NCI-H1436 treated with DMSO at 0.1 percent for 48 hours (cell line): ENCODE measurements around the gene TRAM2.
A peak's percentile ranks its signal among the peaks of the same experiment; 100 is the strongest.

Experiments used
- DNase-seq: peaks from one replicate; lab custom pipeline; 2025; lab: John Stamatoyannopoulos, UW

Gene TRAM2

GRCh38 chr6:52570291-52570700 lies 6.6 kb downstream of the TRAM2 start:
- DNase-seq: no peak

DNA sequence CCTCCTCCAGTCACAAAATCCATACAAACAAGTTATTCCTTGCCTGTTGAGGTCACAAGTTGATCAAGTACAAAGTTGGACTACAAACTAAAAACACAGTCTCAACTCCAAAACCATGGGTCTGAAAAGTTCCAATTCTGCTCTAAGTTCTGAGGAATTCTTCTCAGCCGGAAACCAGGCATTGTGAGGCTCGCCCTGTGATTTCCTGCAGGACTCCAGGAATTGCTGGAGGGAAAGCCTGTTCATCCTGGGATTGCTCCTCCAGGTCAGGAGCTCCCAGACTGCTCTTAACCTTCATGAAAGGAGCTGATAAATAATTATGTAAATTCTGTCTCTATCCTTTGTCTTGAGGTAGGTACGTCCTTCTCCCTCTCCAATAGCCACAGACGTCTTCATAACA lies 8.5 kb downstream of the TRAM2 start:
- DNase-seq: no peak

- no peak for DNase-seq
Observed at GRCh38 chr6:52566853-52567279, 10.0 kb downstream of the TRAM2 start.

DNA sequence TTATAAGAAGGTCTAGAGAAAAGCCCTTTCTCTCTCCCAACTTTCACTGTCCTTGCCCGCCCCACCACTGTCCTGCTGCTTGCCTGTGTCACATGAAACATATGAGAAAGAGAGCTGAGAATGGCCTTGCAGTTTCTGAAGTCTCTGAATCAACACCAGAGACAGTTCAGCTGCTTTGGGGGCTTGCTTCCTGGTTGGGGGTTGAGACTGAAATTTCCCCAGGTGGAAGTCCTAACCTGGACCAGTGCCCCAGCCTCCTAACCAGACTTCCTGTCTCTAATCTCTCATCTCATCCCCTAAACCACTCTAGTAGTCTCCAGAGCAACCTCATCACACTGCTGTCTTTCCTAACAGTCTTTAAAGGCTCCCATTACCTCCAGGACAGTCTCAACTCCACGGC lies 10.7 kb downstream of the TRAM2 start:
- DNase-seq: no peak

DNA sequence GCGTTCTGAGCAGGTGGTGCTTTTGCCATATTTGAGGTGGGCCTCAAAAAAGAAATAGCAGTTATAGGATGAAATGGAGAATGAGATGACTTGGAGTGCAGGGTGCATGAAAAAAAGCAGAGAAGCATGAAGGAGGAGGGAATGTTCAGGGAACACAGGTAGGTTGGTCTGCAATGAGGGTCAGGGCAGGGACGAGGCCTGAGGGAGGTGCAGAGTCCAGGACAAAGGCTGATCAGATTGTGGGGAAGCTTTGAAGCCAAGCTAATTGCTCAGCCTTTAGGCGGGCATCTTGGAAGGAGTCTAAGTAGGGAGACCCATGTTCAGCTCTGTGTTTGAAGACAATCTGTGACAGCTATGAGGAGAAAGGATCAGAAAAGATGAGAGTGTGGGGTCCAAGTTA lies 12.0 kb downstream of the TRAM2 start:
- no peak for DNase-seq

- no peak for DNase-seq
Observed at GRCh38 chr6:52562911-52563310, 13.9 kb downstream of the TRAM2 start.

DNA sequence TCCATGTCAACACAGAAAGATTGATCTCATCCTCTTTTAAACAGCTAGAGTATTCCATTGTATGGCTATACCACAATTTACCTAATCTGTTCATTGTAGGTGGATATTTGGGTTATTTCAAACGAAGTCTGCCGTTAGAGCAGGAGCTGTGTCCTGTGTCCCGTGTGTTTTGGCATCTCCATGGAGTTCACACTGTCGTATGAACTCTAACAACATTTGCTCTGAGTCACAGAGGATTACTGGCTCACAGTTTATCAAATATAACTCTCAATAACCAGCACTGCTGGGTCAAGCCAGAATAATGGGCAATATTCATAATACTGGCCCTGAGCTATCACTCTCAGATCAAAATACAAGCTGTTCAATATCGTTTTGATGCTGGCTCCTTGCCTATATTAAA lies 16.4 kb downstream of the TRAM2 start:
- no peak for DNase-seq

DNA sequence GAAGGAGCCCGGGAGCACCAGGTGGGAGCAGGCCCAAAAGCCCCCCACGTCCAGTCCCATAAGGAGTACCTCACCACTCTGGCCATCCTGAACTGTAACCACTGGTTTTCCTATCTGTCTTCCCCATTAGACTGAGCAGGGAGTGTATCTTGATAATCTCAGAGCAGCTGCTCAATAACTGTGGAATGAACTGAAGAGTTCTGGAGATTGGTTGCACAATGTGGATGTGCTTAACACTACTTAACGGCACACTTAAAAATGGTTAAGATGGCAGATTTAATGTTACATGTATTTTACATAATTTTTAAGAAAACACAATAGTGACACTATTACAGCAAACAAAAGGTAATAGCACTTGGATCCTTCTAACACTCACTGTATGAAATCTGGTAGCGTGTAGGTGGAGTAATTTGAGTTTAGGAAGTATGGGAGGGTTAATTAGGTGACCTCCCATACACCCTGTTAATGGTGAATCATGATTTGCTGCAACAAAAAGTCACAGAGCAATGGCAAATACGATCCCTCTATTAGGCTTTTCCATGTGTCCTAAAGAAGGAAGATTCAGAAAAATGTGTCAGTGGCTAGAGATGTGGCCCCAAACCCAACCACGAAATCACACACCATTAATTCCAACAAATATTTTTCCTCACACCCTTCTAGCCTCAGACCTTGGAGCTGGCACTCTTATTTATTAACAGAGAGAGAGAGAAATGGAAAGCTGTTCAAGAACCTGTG lies 18.4 kb downstream of the TRAM2 start:
- no peak for DNase-seq

- DNase-seq: no peak
Observed at GRCh38 chr6:52557389-52558265, 19.2 kb downstream of the TRAM2 start.

DNA sequence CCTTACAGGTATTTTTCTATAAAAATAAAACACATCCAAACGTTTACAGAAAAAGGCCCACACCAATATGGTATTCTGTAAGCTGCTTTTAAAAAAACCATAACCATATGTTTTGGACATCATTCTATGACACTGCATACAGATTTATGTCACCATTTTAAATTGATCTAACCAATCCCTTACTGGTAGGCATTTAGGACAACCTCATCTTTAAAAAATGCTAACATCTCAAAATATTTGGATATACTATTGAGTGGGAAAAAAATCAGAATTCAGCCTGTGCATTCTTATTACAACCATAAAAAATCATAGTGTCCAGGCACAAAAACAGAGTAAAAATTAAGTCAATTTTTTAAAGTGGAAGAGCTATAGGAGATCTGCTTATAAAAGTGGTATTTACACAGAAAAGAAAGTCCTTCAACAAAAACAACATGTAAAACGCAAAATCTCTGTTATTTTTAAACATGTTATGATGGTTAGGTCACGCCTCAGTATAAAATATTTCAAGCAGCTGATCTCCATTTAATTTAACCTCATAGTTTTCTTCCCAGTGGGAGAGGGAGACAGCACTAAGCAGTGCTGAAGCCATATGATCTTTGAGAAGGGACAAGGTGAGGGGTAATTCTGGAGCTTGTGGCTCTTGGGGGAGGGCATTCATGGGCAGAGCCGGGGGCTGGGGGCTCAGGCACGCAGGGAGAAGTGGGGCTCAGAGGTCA lies 21.2 kb downstream of the TRAM2 start:
- DNase-seq: no peak

DNA sequence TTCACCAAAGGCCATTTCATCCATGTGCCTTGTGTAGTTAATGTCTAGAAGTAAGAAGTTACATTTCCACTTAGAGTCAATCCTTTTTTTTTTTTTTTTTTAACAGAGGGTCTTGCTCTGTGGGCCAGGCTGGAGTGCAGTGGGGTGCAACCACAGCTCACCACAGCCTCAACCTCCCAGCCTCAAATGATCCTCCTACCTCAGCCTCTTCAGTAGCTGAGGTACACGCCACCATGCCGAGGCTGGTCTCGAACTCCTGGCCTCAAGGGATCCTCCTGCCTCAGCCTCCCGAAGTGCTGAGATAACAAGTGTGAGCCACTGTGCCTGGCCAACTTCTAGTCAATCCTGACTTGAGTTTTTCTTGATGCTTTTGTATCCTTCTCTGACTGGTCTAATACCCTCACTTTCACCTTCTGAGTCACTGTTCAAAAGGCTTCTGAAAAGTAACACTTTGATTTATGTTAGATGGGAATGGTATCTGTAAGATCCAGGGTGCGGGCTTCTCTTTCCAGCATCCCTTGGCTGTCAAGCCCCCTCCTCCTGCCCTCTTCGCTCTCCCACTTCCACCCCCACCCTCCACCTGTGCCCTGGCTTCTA lies 22.1 kb downstream of the TRAM2 start:
- no peak for DNase-seq

DNA sequence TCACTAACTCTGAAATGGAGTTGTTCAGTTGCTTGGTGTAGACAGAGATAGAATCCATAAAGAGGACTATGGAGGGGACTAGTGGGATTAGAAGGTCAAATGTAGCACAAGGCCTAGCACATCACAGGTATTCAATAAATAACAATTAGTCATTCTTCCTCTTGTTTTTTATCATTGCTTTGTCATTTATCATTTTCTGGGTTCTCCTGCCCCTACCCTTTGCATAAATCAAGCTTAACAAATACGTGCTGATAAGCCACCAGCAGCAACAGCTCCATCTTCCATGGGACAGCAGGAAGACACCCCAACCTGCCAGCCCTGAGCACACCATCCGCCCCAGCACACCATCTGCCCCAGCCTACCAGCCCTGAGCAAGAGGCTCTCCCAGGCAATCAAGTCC lies 23.1 kb downstream of the TRAM2 start:
- DNase-seq: no peak

DNA sequence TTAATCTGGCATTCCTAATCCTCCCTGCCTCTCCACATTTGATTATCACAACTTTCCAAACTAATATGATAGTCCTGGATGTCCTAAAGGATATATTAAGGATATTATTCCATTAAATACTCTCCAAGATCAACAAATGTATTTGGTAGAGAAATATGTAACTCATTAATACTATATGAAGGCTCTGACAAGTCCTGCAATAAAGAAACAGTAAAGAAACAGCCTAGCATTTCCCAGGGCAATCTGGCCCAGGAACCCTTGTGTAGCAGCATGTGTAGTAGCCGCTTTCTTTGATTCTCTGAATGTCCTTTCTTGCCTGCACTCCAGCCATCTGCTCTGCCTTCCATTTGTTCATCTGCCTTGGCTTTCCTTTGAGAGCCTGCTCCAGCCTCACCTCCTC lies 23.7 kb downstream of the TRAM2 start:
- DNase-seq: no peak

DNA sequence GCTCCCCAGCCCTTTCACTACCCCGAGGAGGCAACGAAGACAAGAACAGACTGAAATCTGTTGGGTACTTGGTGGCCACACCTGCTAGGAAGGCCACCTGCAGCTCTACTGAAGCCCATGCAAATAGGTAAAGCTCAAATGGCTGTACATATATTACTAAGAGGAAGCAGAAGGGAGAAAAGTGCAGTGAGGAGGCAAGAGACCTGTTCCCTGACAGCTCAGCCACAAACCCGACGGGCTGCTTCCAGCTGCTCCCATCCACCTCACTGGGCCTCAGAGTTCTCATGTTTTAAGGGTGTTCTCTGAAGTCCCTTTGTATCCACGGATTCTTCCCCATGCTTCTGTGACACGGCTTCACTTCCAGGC lies 24.6 kb downstream of the TRAM2 start:
- no peak for DNase-seq

GRCh38 chr6:52551483-52552277 lies 25.2 kb downstream of the TRAM2 start:
- DNase-seq: peak; percentile 23

DNA sequence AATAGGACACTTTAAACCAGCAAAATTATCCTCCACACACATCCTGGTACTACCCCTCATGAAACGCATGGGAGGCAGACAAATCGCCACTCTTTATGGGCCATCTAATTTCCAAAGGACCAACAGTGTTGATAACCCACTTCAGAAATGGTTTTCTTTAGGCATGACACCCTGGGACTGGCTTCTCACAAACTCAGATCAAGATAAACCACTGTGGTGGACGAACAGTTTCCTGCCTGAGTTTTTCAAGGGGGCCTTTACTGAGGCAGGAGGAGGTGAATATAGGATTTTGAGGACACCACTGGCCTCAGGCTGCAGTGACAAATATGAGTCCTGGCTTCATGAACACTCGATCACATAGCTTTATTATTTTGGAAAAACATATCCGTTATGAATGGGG lies 26.0 kb downstream of the TRAM2 start:
- DNase-seq: no peak

DNA sequence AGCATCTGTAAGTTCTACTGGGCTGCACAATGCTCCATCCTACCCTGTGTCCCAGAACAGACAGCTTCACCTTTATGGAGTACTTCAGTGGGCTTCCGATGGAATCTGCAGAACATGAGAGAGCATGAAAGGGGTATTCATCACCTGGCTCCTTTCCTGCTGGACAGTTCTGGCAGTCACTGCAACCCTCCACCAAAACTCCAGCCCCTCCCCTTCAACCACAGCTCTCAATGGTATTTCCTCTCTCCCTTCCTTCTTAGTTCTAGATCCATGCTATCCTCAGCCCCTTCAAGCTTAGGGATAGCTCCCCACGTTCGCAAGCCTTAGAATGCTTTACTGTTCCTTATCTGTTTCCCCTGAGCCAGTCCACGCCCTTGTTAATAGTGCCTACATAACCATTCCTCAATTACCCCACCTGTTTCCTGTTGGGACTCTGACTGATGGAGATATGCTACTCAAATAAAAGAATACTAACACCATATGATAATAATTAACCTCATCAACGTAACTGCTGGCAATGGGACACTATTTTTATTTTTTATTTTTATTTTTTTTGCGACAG lies 26.8 kb downstream of the TRAM2 start:
- no peak for DNase-seq

GRCh38 chr6:52549428-52549827 lies 27.4 kb downstream of the TRAM2 start:
- DNase-seq: peak; percentile 59

GRCh38 chr6:52548999-52549398 lies 27.9 kb downstream of the TRAM2 start:
- no peak for DNase-seq

DNA sequence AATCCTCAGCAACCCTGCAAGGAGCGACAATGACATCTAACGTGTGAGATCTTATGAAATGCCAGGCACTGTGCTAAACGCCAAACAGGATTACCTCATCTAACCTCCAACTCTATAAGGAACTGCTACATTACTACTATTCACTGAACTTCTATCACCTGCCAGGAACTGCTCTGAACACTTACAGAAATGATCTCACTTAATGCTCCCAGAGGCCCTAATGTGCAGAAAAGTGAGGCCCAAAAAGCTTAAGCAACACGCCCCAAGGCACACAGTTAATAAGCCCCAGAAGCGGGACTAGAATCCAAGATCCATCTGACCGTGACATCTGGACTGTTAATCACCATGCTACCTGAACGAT lies 28.5 kb downstream of the TRAM2 start:
- no peak for DNase-seq

DNA sequence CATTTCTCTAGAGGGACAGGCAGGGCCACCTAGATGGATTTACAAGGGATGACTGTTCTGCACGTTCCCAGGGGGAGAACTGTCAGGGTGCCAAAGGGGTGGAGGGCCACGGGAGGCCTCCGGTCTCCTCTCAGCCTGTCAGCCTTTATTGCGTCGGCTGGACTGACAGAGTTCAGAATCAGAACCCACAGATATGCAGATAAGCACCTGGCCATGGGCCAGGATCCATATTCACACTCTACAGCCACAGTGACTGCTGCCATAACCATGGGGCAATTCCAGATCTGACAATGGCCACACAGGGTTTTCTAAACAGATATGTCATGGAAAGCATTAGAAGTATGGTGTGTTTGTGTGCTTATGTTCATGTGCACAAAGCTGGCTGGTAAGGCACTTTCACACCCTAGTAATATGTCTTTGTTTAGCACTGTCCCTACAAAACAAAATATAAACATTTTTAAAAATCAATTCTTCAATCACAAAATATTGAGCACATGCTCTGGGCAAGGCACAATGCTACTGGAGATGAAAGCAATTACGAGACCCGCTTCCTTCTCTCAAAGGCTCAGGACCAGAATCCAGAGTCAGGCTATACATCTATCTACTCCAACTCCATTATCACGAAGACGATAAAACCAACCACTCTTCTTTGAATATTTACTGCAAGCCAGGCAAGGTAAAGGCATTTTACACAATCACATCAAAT lies 29.1 kb downstream of the TRAM2 start:
- no peak for DNase-seq
